NOMO-1 treated with dmso at 0.1 percent for 144 hours (cell line): ENCODE measurements around the gene SNRNP27.
"Not testable (repeated sequence)": the region's sequence is repeated elsewhere in the genome, so short reads cannot be mapped to it uniquely, and the experiment has no call there.

Experiments used
- DNase-seq: peaks from one replicate; lab custom pipeline; 2025; ENCODE audit not compliant: unreplicated experiment; lab: John Stamatoyannopoulos, UW

The SNRNP27 gene

GRCh38 chr2:69945441-69945840 lies 51.7 kb downstream of the SNRNP27 start:
- peak; percentile 82 for DNase-seq

GRCh38 chr2:69945941-69946340 lies 52.2 kb downstream of the SNRNP27 start:
- no peak for DNase-seq

GRCh38 chr2:69946351-69947324 lies 52.9 kb downstream of the SNRNP27 start:
- DNase-seq, result peak; percentile 41

DNA sequence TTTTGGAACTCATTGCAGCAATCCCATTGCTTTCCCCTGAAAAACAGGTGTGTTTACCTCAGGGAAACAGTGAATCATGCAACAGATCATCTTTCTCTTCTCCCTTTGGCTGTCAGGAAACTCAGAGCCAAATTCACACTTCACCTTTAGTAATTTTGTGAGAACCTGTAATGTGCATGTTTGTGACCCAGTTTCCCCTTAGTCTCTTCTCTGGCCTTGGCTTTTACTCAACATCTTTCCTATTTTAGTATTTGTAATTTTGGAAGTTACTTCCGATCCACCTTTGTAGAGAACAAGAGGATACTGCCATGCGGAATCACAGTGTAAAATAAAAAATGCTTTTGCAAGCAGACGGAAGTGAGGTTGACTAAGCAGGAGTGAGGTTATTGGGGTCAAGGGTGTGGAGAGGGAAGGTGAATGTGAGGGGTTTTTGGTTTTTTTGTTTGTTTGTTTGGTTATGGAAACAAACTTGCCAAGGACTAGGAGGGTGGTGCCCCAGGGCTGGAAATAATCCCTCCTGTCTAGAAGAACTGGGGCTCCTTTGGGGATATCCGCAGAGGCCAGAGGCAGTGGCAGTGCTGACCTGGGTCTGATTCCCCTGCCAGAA lies 53.7 kb downstream of the SNRNP27 start:
- no peak for DNase-seq

GRCh38 chr2:69948032-69948962 lies 54.5 kb downstream of the SNRNP27 start:
- DNase-seq, result no peak

DNA sequence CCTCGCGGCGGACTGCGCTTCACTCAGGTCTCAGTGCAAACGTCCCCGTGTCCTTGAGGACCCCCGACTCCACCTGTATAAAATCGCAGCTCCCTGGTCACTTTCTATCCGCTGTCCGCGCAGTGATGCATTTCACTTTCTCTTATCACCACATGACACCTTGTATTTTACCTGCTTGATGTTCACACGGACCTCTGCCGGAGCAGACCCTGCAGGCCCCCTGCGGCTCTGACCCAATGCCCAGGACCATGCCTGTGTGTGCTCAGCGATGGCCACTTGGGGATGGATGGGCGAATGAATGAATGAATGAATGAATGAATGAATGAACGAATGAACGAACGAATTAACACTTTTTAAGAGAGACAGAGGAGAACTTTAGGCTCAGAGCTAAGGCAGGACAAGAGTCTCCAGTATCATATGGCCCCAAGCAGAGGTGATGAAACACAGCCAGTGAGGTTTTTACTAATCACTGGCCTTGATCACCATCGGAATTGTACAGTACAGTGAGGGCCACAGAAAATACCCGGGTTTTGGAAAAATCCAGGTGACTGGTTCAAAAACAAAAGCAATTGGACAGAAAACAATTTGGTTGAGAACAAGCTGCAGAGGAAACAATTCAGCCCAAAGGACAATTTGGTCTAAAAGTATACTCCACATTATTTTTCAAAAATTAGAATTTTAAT lies 55.3 kb downstream of the SNRNP27 start:
- DNase-seq, result no peak

- DNase-seq, result no peak
Observed at GRCh38 chr2:69950241-69950640, 56.5 kb downstream of the SNRNP27 start.

DNA sequence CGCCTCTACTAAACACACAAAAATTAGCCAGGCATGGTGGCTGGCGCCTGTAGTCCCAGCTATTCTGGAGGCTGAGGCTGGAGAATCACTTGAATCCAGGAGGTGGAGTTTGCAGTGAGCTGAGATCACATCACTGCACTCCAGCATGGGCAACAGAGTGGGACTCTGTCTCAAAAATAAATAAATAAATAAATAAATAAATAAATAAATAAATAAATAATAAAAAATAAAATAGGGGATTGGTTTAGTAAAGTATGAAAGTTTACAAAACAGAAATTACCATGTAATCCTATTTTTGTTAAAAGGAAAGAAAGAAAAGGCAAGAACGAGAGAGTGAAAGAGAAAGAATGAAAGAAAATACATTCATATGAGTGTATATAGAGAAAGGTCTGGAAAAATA lies 56.9 kb downstream of the SNRNP27 start:
- not testable (repeated sequence) for DNase-seq

- peak; percentile 25 for DNase-seq
Observed at GRCh38 chr2:69952336-69953115, 58.8 kb downstream of the SNRNP27 start.

DNA sequence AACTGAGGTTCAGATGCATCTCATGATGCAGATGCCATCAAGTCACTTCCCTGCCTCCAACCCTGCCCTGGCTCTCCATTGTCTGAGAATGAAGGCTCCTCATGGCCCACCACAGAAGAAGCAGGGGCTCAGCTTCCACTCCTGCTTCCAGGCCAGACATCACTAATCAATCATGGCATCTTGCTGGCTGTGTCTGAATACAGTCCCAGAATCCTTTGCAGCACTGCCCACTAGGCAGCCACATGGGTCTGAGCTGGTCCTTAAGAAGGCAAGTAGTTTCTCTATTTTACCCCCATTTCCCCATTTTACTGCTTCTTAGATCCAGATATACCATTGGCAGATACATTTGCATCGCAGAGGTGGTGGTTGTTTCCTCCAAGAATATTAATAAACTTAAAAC lies 60.3 kb downstream of the SNRNP27 start:
- no peak for DNase-seq
